B cell (primary cell): ENCODE measurements around the gene LYAR. TPM values are rescaled to one million over a fixed set of nuclear protein-coding genes. Genes with fewer than 3 reads are reported as not detected.

Source experiments
- ATAC-seq: fragments of 200-7000 bp; cut with Tn5 transposase; one replicate; pipeline ENCODE4 v1.10.0; 2021; ENCODE audit warnings: low read depth, mild to moderate bottlenecking, moderate number of reproducible peaks, moderate library complexity
- CTCF ChIA-PET: fragments of 350-600 bp; sonication (Branson Sonifier 250); formaldehyde crosslinking; loops from one replicate; lab custom pipeline; 2021; ENCODE audit warnings: antibody characterized with exemption, inconsistent platforms; lab: Charles Lee
- POLR2A ChIA-PET: fragments of 350-600 bp; sonication (Branson Sonifier 250); formaldehyde crosslinking; loops from one replicate; lab custom pipeline; 2021; ENCODE audit warnings: antibody characterized with exemption; lab: Charles Lee
- DNase-seq: peaks from one replicate; pipeline ENCODE4 v3.0.0; 2013
- H2AFZ ChIP-seq: 2 replicates; pipeline ENCODE4 v1.6.1; 2012; ENCODE audit warnings: mild to moderate bottlenecking, low read depth, low read length; ENCODE audit not compliant: insufficient read depth, poor library complexity, severe bottlenecking
- H3K27ac ChIP-seq, 2 donors: 1 replicate in 1 of 2; 2 replicates in 1 of 2; pipeline ENCODE4 v1.5.1; 2012 to 2013; ENCODE audit warnings: low read length in 2 of 2, mild to moderate bottlenecking in 2 of 2, moderate library complexity in 1 of 2
- H3K27me3 ChIP-seq, 4 experiments: fragments of 200-600 bp in 1 of 4; sonication (generic) in 1 of 4; replicated peaks in 1 of 4; 1 replicate in 2 of 4; 2 replicates in 2 of 4; pipeline versions ENCODE4 v1.6.1 to v1.7.0; 2013 to 2016; ENCODE audit warnings: low read length in 3 of 4, mild to moderate bottlenecking in 2 of 4, mixed read lengths in 1 of 4, moderate library complexity in 1 of 4; ENCODE audit not compliant: insufficient read depth in 4 of 4, control insufficient read depth in 3 of 4; ENCODE audit errors: control extremely low read depth in 1 of 4
- H3K36me3 ChIP-seq, 2 experiments: replicated peaks in 1 of 2; 1 replicate in 1 of 2; 2 replicates in 1 of 2; pipeline versions ENCODE4 v1.6.1 to v1.7.1; 2013; ENCODE audit warnings: low read length in 1 of 2; ENCODE audit not compliant: insufficient read depth in 2 of 2, control insufficient read depth in 1 of 2; ENCODE audit errors: control extremely low read depth in 1 of 2, extremely low read depth in 1 of 2
- H3K4me1 ChIP-seq, 2 donors: fragments of 200-600 bp in 1 of 2; sonication (generic) in 1 of 2; 1 replicate in 1 of 2; 2 replicates in 1 of 2; pipeline versions ENCODE4 v1.5.1 to v1.6.1; 2013 to 2017; ENCODE audit warnings: low read length in 2 of 2; ENCODE audit not compliant: control insufficient read depth in 2 of 2, insufficient read depth in 2 of 2
- H3K4me2 ChIP-seq: replicated peaks from 2 replicates; pipeline ENCODE3; 2012; ENCODE audit warnings: mild to moderate bottlenecking, low read depth, low read length; ENCODE audit not compliant: poor library complexity, severe bottlenecking
- H3K4me3 ChIP-seq, 5 experiments: fragments of 200-600 bp in 1 of 5; sonication (generic) in 1 of 5; 1 replicate in 3 of 5; 2 replicates in 2 of 5; pipeline versions ENCODE4 v1.5.1 to v1.7.0; 2011 to 2016; ENCODE audit warnings: low read length in 4 of 5, mild to moderate bottlenecking in 4 of 5, low read depth in 2 of 5, control low read depth in 1 of 5, moderate library complexity in 1 of 5; ENCODE audit not compliant: insufficient read depth in 1 of 5; ENCODE audit errors: control extremely low read depth in 1 of 5, extremely low read depth in 1 of 5
- H3K79me2 ChIP-seq: fragments of 200-600 bp; sonication (generic); one replicate; pipeline ENCODE4 v1.6.0; 2016; ENCODE audit warnings: low read length; ENCODE audit not compliant: control insufficient read depth, insufficient read depth
- H3K9ac ChIP-seq: fragments of 200-600 bp; sonication (generic); 2 replicates; pipeline ENCODE4 v1.6.1; 2017; ENCODE audit warnings: mild to moderate bottlenecking, low read length, moderate library complexity
- H3K9me3 ChIP-seq, 3 donors: one replicate each; pipeline versions ENCODE4 v1.6.1 to v1.7.1; 2013; ENCODE audit warnings: low read length in 2 of 3; ENCODE audit not compliant: control insufficient read depth in 2 of 3, insufficient read depth in 1 of 3; ENCODE audit errors: control extremely low read depth in 1 of 3
- H4K20me1 ChIP-seq: 2 replicates; pipeline ENCODE4 v1.6.0; 2012; ENCODE audit warnings: mild to moderate bottlenecking, low read length; ENCODE audit not compliant: insufficient read depth, control insufficient read depth, poor library complexity, severe bottlenecking
- H3K27ac Mint-ChIP-seq: one replicate; pipeline ENCODE4 v1.8.0; 2021; ENCODE audit warnings: mixed read lengths
- H3K27me3 Mint-ChIP-seq: one replicate; pipeline ENCODE4 v1.8.0; 2021; ENCODE audit warnings: mixed read lengths
- H3K4me1 Mint-ChIP-seq: one replicate; pipeline ENCODE4 v1.8.0; 2021; ENCODE audit warnings: mixed read lengths
- H3K4me3 Mint-ChIP-seq: one replicate; pipeline ENCODE4 v1.8.0; 2021; ENCODE audit warnings: mixed read lengths
- H3K9me3 Mint-ChIP-seq: one replicate; pipeline ENCODE4 v1.8.0; 2022; ENCODE audit warnings: mixed read lengths; ENCODE audit not compliant: insufficient read depth
- EZH2 ChIP-seq: IDR thresholded peaks from 2 replicates; pipeline ENCODE4 v1.6.1; 2012; ENCODE audit warnings: borderline replicate concordance, low read depth, mild to moderate bottlenecking, moderate library complexity, low read length; ENCODE audit not compliant: insufficient read depth, poor library complexity, severe bottlenecking
- WGBS: methylation state at CpG from one replicate; pipeline ENCODE4 v1.1.5; 2013; ENCODE audit warnings: missing lambda C conversion rate; ENCODE audit not compliant: insufficient coverage; 5-methylcytosine and 5-hydroxymethylcytosine counted together
- intact Hi-C: fragments of 100-400 bp; cut with micrococcal nuclease; formaldehyde crosslinking; loops from one replicate; pipeline ENCODE4 v1.10.0; 2022
- polyA plus RNA-seq: library from polyadenylated mRNA; depleted of rRNA; stranded (reverse); fragments of >200 nt; gene quantifications from 2 replicates; pipeline ENCODE4 v1.2.3, GENCODE V29; 2012
- total RNA-seq, 2 donors: library from RNA; stranded (reverse); fragments of 120-200 nt in 1 of 2; gene quantifications; 1 replicate in 1 of 2; 2 replicates in 1 of 2; pipeline versions ENCODE4 v1.2.3 to v1.2.4, GENCODE V29; 2013 to 2022
- TF ChIP-seq, protein P1 (sequence below): fragments of 200-600 bp; IDR thresholded peaks from one replicate; pipeline ENCODE4 v1.8.0; 2022; ENCODE audit warnings: antibody characterized with exemption, mild to moderate bottlenecking

LYAR gene
- total and polyA plus RNA-seq, 2 donors (not counting 1 experiment from before 2014, with no cell fraction given): 3.0 to 11.5 TPM

DNA sequence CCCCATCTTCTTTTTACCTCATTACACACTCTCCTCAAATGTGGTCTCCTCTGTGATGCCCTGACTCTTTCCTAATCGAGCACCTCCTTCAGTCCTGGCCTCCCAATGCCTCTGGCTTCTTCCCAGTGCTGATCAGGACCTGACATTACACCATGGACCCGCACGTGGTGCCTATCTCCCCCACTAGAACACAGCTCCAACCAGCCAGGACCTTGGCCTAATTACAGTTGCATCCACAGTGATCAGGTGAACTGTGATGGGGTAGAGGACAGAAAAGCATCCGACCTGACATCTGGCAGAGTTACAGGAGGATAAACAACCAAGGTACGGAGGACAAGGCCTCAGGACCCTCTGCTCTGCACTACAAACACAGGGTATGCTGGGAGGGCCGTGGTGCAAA is 12.4 kb downstream of the LYAR start:
- Histone ChIP-seq H3K4me2 (no peak overlapping the region), H3K36me3 (peaks cover 0 to 62% of the 10 kb centered on the region in 2 experiments), H3K27ac (no peak overlapping the region), H2AFZ (no peak overlapping the region), H3K79me2 (no peaks in the 10 kb centered on the region), H3K9me3 (no peaks in the 10 kb centered on the region), H3K27me3 (no peaks in the 10 kb centered on the region), H4K20me1 (no peaks in the 10 kb centered on the region), H3K4me1 (no peaks in the 10 kb centered on the region), H3K4me3 (no peak overlapping the region), H3K9ac (no peak overlapping the region)
- CTCF ChIA-PET: interaction anchor here (1.0 kb wide), 1 partner anchor 26 kb away, joined by 3 read pairs; no protein-coding TSS in a partner anchor
- intact Hi-C loops: no loop called here
- no peak overlapping the region for H3K27ac Mint-ChIP-seq
- H3K4me1 Mint-ChIP-seq: no peaks in the 10 kb centered on the region
- DNase-seq: no peak
- TF ChIP-seq, protein P1, sequence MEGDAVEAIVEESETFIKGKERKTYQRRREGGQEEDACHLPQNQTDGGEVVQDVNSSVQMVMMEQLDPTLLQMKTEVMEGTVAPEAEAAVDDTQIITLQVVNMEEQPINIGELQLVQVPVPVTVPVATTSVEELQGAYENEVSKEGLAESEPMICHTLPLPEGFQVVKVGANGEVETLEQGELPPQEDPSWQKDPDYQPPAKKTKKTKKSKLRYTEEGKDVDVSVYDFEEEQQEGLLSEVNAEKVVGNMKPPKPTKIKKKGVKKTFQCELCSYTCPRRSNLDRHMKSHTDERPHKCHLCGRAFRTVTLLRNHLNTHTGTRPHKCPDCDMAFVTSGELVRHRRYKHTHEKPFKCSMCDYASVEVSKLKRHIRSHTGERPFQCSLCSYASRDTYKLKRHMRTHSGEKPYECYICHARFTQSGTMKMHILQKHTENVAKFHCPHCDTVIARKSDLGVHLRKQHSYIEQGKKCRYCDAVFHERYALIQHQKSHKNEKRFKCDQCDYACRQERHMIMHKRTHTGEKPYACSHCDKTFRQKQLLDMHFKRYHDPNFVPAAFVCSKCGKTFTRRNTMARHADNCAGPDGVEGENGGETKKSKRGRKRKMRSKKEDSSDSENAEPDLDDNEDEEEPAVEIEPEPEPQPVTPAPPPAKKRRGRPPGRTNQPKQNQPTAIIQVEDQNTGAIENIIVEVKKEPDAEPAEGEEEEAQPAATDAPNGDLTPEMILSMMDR: no peak
- no peak for TF ChIP-seq EZH2
- H3K9me3 Mint-ChIP-seq: no peaks in the 10 kb centered on the region
- H3K4me3 Mint-ChIP-seq: no peak overlapping the region
- WGBS: 67% methylated on average over 3 of the region's 6 CpGs
- H3K27me3 Mint-ChIP-seq: no peaks in the 10 kb centered on the region
- ATAC-seq: no peak
- POLR2A ChIA-PET: no interaction called here

DNA sequence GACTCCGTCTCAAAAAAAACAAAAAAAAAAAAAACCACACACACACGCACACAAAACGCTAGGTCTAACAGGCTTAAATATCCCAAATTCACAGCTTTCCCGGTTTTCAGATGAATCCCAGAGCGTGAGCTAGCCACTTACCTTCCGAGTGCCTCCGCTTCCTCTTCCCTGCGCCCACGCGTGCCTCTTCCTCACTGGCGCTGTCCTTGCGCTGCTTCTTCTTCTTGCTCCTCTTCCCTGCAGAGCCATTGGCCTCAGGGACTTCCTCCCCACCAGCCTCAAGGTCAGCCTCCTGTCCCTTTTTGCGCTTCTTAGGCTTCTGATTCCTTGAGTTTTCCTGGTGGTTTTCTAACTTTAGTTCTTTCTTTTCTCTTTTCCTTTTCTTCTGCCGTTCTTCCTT is 15.7 kb downstream of the LYAR start:
- CTCF ChIA-PET: no interaction called here
- ATAC-seq: no peak
- no peak overlapping the region for H3K27ac Mint-ChIP-seq

More for the DNA sequence above, 15.7 kb downstream of the LYAR start:
- POLR2A ChIA-PET: no interaction called here
- no peaks in the 10 kb centered on the region for H3K79me2 ChIP-seq
- no peaks in the 10 kb centered on the region for H3K4me1 ChIP-seq
- H3K9me3 ChIP-seq: no peaks in the 10 kb centered on the region
- intact Hi-C loops: no loop called here
- 96% methylated on average over 12 of the region's 14 CpGs for WGBS
- no peak overlapping the region for H3K27ac ChIP-seq
- no peak overlapping the region for H3K4me3 ChIP-seq
- Mint-ChIP-seq H3K4me1 (no peaks in the 10 kb centered on the region), H3K9me3 (no peaks in the 10 kb centered on the region), H3K27me3 (no peaks in the 10 kb centered on the region), H3K4me3 (no peak overlapping the region)
- H3K27me3 ChIP-seq: no peaks in the 10 kb centered on the region
- TF ChIP-seq, protein P1: no peak
- TF ChIP-seq EZH2: no peak
- no peaks in the 10 kb centered on the region for H4K20me1 ChIP-seq
- H2AFZ ChIP-seq: no peak overlapping the region
- no peak overlapping the region for H3K4me2 ChIP-seq
- H3K9ac ChIP-seq: no peak overlapping the region
- no peak for DNase-seq
- H3K36me3 ChIP-seq: peaks cover 0 to 57% of the 10 kb centered on the region in 2 experiments
